Measurements from ENCODE around the gene CASQ2. TPM values are rescaled to one million over a fixed set of nuclear protein-coding genes. Genes with fewer than 3 reads are reported as not detected.
A peak's percentile ranks its signal among the peaks of the same experiment; 100 is the strongest.

Gene CASQ2
- total and polyA plus RNA-seq, 2 of the 13 experiments (the other 11 are each of a cell fraction or from before 2014, with no cell fraction given): not detected

GRCh38 chr1:115677565-115677964 lies 90.9 kb downstream of the CASQ2 start:
- no TSS peak for BruUV-seq (replicated peaks)
- no peaks in the 10 kb centered on the region for H3K79me2 ChIP-seq (ENCODE audit: insufficient read depth, low read length)
- POLR2A ChIA-PET: no interaction called here
- 100% methylated on average over 1 of the region's 1 CpG for WGBS (ENCODE audit: low lambda C conversion rate)
- CTCF ChIA-PET (ENCODE audit: low intra/inter-chr PET ratio, low total read pairs): interaction anchor here (1.3 kb wide), 1 partner anchor 70 kb away, joined by 5 read pairs; no protein-coding TSS in a partner anchor
- intact Hi-C loops (cut with micrococcal nuclease; ENCODE audit: unreplicated experiment): no loop called here
- in situ Hi-C loops (cut with HindIII; ENCODE audit: extremely low pct_ligation_motif_present, low pct_unique_long_range_greater_than_20kb): no loop called here
- no peak overlapping the region for H3K27ac ChIP-seq (ENCODE audit: extremely low read length, insufficient read depth, low read length)
- TF ChIP-seq SAP130 (CRISPR knock-in tag; IDR thresholded peaks at IDR 0.05; ENCODE audit: low read depth) (no peak), NR2F1 (CRISPR knock-in tag; IDR thresholded peaks at IDR 0.05) (no peak), ZNF512 (CRISPR knock-in tag; IDR thresholded peaks at IDR 0.05) (no peak), PATZ1 (CRISPR knock-in tag; IDR thresholded peaks at IDR 0.05) (no peak), STAG1 (CRISPR knock-in tag; IDR thresholded peaks at IDR 0.05) (0 out of 2 replicates have a peak, but pooled peaks have one; percentile 17), SMAD9 (CRISPR knock-in tag; IDR thresholded peaks at IDR 0.05) (no peak), PHF8 (CRISPR knock-in tag; IDR thresholded peaks at IDR 0.05) (no peak), FOSL2 (CRISPR knock-in tag; IDR thresholded peaks at IDR 0.05) (no peak)
- no peak overlapping the region for H3K9ac ChIP-seq (ENCODE audit: insufficient read depth, low read depth, low read length)
- H3K4me1 ChIP-seq (ENCODE audit: insufficient read depth, low read length): no peaks in the 10 kb centered on the region
- peaks cover 0 to 12% of the 10 kb centered on the region in 2 experiments; a peak in 4 of 5 replicates for H3K36me3 ChIP-seq (replicated peaks in 1 of 2; ENCODE audit: control insufficient read depth in 1 of 2, insufficient read depth in 2 of 2, low read length in 2 of 2)
- no peak for FAIRE-seq
- H3K27me3 ChIP-seq (ENCODE audit: control insufficient read depth in 1 of 2, insufficient read depth in 2 of 2, low read length in 2 of 2): no peaks in the 10 kb centered on the region
- DNase-seq (ENCODE audit: low spot score): no peak
- H2AFZ ChIP-seq (ENCODE audit: low read length): no peak overlapping the region
- no peak overlapping the region for H3K4me2 ChIP-seq (ENCODE audit: low read depth, low read length)
- H3K9me3 ChIP-seq (ENCODE audit: low read length): no peaks in the 10 kb centered on the region
- no peak overlapping the region for H3K4me3 ChIP-seq (replicated peaks in 1 of 3; ENCODE audit: insufficient read depth in 1 of 3, low read depth in 2 of 3, low read length in 3 of 3)
- ATAC-seq: no peak; the same call in 2 of the 3 replicates
- no peaks in the 10 kb centered on the region for H4K20me1 ChIP-seq (ENCODE audit: insufficient read depth, low read length)
